Left ventricle myocardium inferior (tissue), 1 donor: Measurements from ENCODE around the gene TSPEAR. TPM values are rescaled to one million over a fixed set of nuclear protein-coding genes. Genes with fewer than 3 reads are reported as not detected.
"Not testable (repeated sequence)": the region's sequence is repeated elsewhere in the genome, so short reads cannot be mapped to it uniquely, and the experiment has no call there.

Experiments
- DNase-seq: peaks from one replicate; pipeline ENCODE4 v3.0.0-alpha.2; 2020
- H3K27ac ChIP-seq: fragments of 200-600 bp; replicated peaks from 2 replicates; pipeline ENCODE4 v1.8.0; 2021
- H3K27me3 ChIP-seq: fragments of 200-600 bp; 2 replicates; pipeline ENCODE4 v1.8.0; 2021; ENCODE audit warnings: low read depth
- H3K36me3 ChIP-seq: fragments of 200-600 bp; 2 replicates; pipeline ENCODE4 v1.8.0; 2021
- H3K4me1 ChIP-seq: fragments of 200-600 bp; 2 replicates; pipeline ENCODE4 v1.8.0; 2021
- H3K4me3 ChIP-seq: fragments of 200-600 bp; 2 replicates; pipeline ENCODE4 v1.8.0; 2021; ENCODE audit warnings: mild to moderate bottlenecking, moderate library complexity
- H3K9me3 ChIP-seq: fragments of 200-600 bp; replicated peaks from 2 replicates; pipeline ENCODE4 v1.8.0; 2021
- intact Hi-C: fragments of 100-400 bp; cut with micrococcal nuclease; formaldehyde crosslinking; loops from one replicate; pipeline ENCODE4 v1.11.0; 2022
- total RNA-seq: library from RNA; stranded (reverse); fragmentation: NEBNext Ultra II Directional; extraction: Animal tissue kit (Norgen Biotek cat#: 25700); gene quantifications from one replicate; pipeline ENCODE4 v1.2.1, GENCODE V29; 2021
- TF ChIP-seq, protein P1 (sequence below): fragments of 200-600 bp; IDR thresholded peaks from 2 replicates; pipeline ENCODE4 v1.8.0; 2021; ENCODE audit warnings: antibody characterized with exemption, mild to moderate bottlenecking, borderline replicate concordance
- donor health status: DM: no; HTN: yes; CAD: no; lungs with severe emphysema.

Gene TSPEAR
- total RNA-seq, 1 donor from 2014 or later: 3.3 TPM

DNA sequence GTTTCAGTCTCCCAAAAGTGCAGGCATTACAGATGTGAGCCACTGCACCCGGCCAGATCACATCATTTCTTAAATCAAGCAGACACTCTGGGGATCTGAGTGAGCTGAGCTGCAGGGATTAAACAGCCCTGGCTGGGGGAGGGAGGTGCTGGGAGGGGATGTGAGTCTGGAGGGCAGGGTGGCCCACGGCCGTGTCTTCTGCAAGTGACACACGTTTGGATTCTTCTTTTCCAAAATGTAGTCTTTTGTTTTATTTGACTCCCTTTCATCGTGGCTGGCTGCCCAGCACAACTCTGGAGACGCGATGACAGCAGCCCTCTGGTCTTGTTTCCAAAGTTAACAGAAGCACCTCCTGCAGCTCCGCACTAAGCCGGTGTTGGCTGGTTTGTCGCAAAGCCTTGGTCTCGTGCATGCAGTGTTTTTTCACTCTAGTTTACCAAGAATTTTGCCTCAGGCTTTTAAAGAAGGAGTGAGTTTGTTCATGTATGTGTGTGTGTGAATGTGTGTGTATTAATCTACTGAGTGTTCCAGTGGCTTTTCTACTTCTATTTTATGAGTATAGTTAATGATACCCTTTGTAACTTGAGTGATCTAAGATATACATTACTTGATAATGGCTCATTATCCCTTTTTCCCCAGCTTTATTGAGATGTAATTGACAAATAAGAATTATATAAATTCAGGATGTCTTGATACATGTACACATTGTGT, 128.1 kb downstream of the TSPEAR start:
- intact Hi-C loops: no loop called here
- no peak for DNase-seq

DNA sequence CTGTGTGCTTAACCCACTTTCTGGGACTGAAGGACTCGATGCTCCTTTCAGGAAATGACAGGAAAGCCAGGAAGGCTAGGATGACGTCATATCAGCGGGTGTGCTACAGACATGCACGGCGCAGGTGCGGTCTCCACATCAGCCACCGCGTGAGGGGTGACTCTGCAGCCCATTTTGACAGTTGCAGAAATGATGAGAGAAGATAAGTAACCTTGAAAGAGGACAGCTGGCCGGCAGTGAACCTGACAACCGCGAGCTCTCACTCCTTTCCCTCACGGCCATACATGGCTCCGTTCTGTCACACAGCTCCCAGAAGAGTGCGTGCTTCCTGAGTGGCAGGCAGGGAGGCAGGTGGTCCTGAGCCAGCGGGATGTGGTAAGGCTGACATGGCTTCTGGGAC, 129.3 kb downstream of the TSPEAR start:
- Histone ChIP-seq H3K9me3 (peaks cover 31% of the 10 kb centered on the region), H3K4me3 (no peak overlapping the region), H3K27me3 (peaks cover 39% of the 10 kb centered on the region), H3K4me1 (peaks cover 5% of the 10 kb centered on the region), H3K36me3 (no peaks in the 10 kb centered on the region), H3K27ac (no peak overlapping the region)
- DNase-seq: no peak
- TF ChIP-seq, protein P1, sequence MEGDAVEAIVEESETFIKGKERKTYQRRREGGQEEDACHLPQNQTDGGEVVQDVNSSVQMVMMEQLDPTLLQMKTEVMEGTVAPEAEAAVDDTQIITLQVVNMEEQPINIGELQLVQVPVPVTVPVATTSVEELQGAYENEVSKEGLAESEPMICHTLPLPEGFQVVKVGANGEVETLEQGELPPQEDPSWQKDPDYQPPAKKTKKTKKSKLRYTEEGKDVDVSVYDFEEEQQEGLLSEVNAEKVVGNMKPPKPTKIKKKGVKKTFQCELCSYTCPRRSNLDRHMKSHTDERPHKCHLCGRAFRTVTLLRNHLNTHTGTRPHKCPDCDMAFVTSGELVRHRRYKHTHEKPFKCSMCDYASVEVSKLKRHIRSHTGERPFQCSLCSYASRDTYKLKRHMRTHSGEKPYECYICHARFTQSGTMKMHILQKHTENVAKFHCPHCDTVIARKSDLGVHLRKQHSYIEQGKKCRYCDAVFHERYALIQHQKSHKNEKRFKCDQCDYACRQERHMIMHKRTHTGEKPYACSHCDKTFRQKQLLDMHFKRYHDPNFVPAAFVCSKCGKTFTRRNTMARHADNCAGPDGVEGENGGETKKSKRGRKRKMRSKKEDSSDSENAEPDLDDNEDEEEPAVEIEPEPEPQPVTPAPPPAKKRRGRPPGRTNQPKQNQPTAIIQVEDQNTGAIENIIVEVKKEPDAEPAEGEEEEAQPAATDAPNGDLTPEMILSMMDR: no peak
- intact Hi-C loops: no loop called here

More for the DNA sequence above, 128.1 kb downstream of the TSPEAR start:
- Histone ChIP-seq H3K4me1 (peaks cover 5% of the 10 kb centered on the region), H3K27ac (no peak overlapping the region), H3K27me3 (peaks cover 40% of the 10 kb centered on the region), H3K4me3 (no peak overlapping the region), H3K9me3 (peaks cover 27% of the 10 kb centered on the region), H3K36me3 (no peaks in the 10 kb centered on the region)
- TF ChIP-seq, protein P1: no peak

DNA sequence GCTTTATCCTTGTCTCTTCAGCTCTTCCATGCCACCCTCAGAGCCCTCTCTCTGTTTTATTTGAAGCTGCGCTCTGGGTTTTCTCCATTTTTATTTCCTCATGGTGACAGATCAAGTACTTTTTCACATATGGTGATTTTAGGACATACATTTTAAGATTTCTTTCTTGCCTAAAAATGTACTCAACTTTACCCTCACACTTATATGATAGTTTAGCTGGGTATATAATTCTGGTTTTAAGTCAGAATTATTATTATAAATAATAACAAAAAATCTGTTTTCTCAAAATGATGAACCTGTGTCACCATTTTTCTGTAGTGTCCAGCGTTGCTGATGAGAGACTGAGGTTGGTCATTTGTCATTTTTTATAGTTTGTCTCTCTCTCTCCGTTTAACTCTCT, 130.2 kb downstream of the TSPEAR start:
- Histone ChIP-seq H3K4me1 (peaks cover 5% of the 10 kb centered on the region), H3K36me3 (no peaks in the 10 kb centered on the region), H3K9me3 (peaks cover 37% of the 10 kb centered on the region), H3K27me3 (peaks cover 32% of the 10 kb centered on the region), H3K27ac (no peak overlapping the region), H3K4me3 (no peak overlapping the region)
- no peak for DNase-seq
- intact Hi-C loops: no loop called here
- TF ChIP-seq, protein P1: no peak

DNA sequence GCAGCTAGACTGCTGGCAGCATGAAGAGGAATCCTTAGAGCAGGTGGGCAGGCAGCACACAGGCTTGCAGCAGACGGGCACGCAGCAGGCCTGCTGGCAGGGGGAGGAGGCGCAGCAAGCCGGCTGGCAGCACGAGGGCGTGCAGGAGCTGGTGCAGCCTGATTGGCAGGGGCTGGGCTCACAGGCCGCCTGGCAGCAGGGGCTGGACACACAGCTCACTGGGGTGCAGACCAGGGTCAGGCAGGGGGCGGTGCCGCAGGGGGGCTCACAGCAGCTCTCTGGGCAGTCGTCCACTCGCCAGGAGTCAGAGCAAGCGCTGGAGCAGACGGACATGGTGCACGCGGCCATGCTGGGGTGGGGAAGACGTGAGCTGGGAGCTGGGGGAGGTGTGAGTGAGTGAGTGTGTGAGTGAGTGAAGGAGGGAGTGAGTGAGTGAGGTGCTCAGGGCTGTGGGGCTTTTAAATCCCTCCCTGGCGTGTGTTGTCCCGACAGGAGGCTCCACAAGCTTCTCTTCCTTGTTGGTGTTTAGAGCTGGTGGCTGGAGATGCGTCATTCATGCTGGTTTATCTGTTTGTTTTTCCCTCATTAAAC, 131.0 kb downstream of the TSPEAR start, which contains the start of gene KRTAP10-5:
Gene KRTAP10-5 (minus strand): TSS at position 374 of the 591 bp plus-strand sequence. CDS start 26 bp downstream, at position 348.
- intact Hi-C loops, H3K4me3 ChIP-seq, H3K4me1 ChIP-seq, H3K27ac ChIP-seq, DNase-seq, H3K36me3 ChIP-seq: not testable (repeated sequence)
- peaks cover 41% of the 10 kb centered on the region for H3K9me3 ChIP-seq
- peaks cover 23% of the 10 kb centered on the region for H3K27me3 ChIP-seq

DNA sequence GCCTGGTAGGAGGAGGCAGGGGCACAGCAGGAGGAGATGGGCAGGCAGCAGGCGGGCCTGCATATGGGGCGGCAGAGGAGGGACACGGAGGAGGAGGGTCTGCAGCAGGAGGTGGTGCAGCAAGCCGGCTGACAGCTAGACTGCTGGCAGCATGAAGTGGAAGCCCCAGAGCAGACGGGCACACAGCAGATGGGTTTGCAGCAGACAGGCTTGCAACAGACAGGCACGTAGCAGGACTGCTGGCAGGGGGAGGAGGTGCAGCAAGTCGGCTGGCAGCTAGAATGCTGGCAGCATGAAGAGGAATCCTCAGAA, 131.6 kb downstream of the TSPEAR start:
- DNase-seq: no peak
- intact Hi-C loops: no loop called here
- Histone ChIP-seq H3K36me3 (no peaks in the 10 kb centered on the region), H3K4me3 (no peak overlapping the region), H3K9me3 (peaks cover 41% of the 10 kb centered on the region), H3K4me1 (peaks cover 5% of the 10 kb centered on the region), H3K27me3 (peaks cover 24% of the 10 kb centered on the region), H3K27ac (no peak overlapping the region)
- TF ChIP-seq, protein P1: no peak
